IMR-90 (cell line): ENCODE results near the gene DEDD2.

ENCODE experiments used
- BHLHE40 ChIP-seq: fragments of 150-350 bp; IDR thresholded peaks from 2 replicates; pipeline ENCODE4 v1.6.1; 2016; ENCODE audit warnings: mild to moderate bottlenecking, low read depth, low read length
- CEBPB ChIP-seq: IDR thresholded peaks from 2 replicates; pipeline ENCODE4 v1.6.1; 2012; ENCODE audit warnings: low read depth, low read length, improper control_type of control experiment
- MAZ ChIP-seq: IDR thresholded peaks from 2 replicates; pipeline ENCODE4 v1.6.1; 2012; ENCODE audit warnings: low read depth, mild to moderate bottlenecking, low read length, improper control_type of control experiment, moderate library complexity, borderline replicate concordance
- MXI1 ChIP-seq: IDR thresholded peaks from 2 replicates; pipeline ENCODE4 v1.6.1; 2012; ENCODE audit warnings: low read depth, mild to moderate bottlenecking, low read length, moderate library complexity, borderline replicate concordance
- POLR2A ChIP-seq: IDR thresholded peaks from 2 replicates; pipeline ENCODE4 v1.6.1; 2012; ENCODE audit warnings: mild to moderate bottlenecking, low read depth, low read length
- RAD21 ChIP-seq: IDR thresholded peaks from 2 replicates; pipeline ENCODE4 v1.6.1; 2012; ENCODE audit warnings: low read length, improper control_type of control experiment
- RCOR1 ChIP-seq: IDR thresholded peaks from 2 replicates; pipeline ENCODE4 v1.6.1; 2012; ENCODE audit warnings: mild to moderate bottlenecking, low read length, improper control_type of control experiment; ENCODE audit not compliant: insufficient replicate concordance
- RFX5 ChIP-seq: IDR thresholded peaks from 2 replicates; pipeline ENCODE4 v1.8.0; 2012; ENCODE audit warnings: low read depth, mild to moderate bottlenecking, low read length, moderate library complexity
- SMC3 ChIP-seq: fragments of 150-350 bp; IDR thresholded peaks from 2 replicates; pipeline ENCODE4 v1.6.1; 2016; ENCODE audit warnings: low read depth, mild to moderate bottlenecking, antibody characterized with exemption, low read length, moderate library complexity
- TF ChIP-seq, protein P1 (sequence below): conservative IDR thresholded peaks from 2 replicates; pipeline ENCODE4 v1.5.1; 2012; ENCODE audit warnings: mild to moderate bottlenecking, low read depth, low read length, improper control_type of control experiment
- TF ChIP-seq, protein P2 (sequence below): fragments of 150-350 bp; IDR thresholded peaks from 2 replicates; pipeline ENCODE4 v1.6.1; 2017; ENCODE audit warnings: mild to moderate bottlenecking, antibody characterized with exemption, low read length, low read depth

DNA sequence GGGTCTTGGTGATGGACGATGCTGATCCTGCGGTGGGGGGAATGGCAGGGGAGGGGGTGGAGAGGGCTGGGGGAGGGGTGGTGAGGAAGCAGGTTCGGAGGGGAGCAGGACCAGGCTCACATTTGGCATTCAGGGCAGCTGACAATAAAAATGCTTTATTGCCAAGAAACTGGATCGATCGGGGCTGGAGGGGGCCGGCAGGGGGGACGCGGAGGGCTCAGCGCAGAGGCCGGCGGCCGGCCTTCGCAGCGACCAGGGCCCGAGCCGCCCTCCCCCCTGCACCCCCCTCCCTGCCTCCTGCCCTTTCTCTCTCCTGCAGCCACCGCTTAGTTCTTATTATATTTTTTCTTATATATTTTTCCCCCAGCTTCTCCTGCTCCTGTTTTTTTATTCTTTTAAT is 67.1 kb downstream of the DEDD2 start:
- TF ChIP-seq, protein P1, sequence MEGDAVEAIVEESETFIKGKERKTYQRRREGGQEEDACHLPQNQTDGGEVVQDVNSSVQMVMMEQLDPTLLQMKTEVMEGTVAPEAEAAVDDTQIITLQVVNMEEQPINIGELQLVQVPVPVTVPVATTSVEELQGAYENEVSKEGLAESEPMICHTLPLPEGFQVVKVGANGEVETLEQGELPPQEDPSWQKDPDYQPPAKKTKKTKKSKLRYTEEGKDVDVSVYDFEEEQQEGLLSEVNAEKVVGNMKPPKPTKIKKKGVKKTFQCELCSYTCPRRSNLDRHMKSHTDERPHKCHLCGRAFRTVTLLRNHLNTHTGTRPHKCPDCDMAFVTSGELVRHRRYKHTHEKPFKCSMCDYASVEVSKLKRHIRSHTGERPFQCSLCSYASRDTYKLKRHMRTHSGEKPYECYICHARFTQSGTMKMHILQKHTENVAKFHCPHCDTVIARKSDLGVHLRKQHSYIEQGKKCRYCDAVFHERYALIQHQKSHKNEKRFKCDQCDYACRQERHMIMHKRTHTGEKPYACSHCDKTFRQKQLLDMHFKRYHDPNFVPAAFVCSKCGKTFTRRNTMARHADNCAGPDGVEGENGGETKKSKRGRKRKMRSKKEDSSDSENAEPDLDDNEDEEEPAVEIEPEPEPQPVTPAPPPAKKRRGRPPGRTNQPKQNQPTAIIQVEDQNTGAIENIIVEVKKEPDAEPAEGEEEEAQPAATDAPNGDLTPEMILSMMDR = no peak
- TF ChIP-seq POLR2A (no peak), RCOR1 (no peak), CEBPB (no peak), SMC3 (no peak), RAD21 (no peak), BHLHE40 (no peak), MXI1 (no peak), MAZ (no peak), RFX5 (no peak)
- TF ChIP-seq, protein P2, sequence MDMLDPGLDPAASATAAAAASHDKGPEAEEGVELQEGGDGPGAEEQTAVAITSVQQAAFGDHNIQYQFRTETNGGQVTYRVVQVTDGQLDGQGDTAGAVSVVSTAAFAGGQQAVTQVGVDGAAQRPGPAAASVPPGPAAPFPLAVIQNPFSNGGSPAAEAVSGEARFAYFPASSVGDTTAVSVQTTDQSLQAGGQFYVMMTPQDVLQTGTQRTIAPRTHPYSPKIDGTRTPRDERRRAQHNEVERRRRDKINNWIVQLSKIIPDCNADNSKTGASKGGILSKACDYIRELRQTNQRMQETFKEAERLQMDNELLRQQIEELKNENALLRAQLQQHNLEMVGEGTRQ = no peak
